HK-2 (cell line): Measurements from ENCODE around the gene RAD51AP1.
"Not testable (repeated sequence)": the region's sequence is repeated elsewhere in the genome, so short reads cannot be mapped to it uniquely, and the experiment has no call there.

ENCODE experiments used
- DNase-seq: peaks from one replicate; pipeline ENCODE4 v3.0.0-alpha.2; 2018; ENCODE audit not compliant: unreplicated experiment

The RAD51AP1 gene

DNA sequence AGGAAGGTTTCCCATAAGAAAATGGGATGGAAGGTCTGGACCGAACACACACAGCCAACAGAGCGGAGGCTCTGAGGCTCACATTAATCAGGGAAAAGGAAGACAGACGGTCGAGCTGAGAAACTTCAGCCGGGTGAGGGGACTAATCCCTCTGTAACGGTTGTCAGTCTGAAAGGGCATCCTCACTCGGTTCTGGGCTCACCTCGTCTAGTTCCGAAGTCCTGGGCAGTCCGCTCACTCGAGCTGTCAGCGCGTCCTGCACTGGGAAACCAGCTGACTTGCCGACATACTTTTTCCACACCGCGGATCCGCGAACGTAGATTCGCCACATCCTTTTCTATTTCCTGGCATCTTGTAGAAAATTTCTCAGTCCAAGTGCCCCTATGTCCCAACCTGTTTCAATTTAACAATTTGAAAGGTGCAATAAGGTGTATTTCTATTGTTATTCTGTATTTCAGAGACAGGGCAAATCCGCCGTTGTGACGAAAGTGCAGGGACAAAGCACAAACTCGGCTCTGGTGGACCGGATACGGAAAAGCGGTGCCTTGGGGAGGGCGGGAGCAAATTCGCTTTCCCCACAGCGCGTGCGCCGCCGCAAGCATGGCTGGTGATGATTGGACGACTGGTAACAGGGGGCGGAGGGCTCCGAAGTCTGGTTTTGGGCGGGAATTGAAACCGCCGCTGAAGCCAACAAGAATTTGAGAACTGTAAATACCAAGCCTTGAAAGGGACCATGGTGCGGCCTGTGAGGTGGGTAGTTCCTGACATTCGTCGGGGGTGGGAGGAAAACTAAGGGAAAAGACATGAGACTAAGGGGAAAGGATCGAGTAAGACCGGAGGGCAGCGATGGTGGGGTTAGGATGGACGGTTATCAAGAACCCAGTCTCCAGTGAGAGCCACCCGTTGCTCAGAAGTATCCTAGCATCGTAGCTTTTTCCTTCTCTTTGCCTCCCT, at the start of gene RAD51AP1:
TSS of gene RAD51AP1 (plus strand) at position 684 of the 954 bp plus-strand sequence. CDS start at position 734, 50 bp downstream.
- DNase-seq = peak; percentile 96

GRCh38 chr12:4489556-4489955, 49.1 kb upstream of the RAD51AP1 start:
- DNase-seq = no peak

DNA sequence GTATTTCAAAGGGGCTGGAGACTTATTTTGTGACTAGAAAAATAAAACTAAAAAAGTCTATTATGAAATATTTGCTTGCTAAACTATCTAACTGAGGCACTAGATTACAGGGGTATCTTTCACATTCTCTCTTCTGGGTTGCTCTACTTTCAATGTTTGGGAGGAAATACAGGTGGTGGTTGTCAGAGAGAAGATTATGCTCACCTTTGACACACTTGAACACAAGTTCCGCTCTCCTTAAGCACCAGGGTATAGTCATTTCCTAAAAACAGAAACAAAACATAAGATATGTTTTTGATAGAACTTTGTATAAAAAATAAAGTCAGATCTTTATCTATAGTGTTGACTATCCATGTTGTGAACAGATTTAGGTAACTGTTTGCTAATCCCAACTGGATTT, 47.7 kb upstream of the RAD51AP1 start:
- DNase-seq = no peak

DNA sequence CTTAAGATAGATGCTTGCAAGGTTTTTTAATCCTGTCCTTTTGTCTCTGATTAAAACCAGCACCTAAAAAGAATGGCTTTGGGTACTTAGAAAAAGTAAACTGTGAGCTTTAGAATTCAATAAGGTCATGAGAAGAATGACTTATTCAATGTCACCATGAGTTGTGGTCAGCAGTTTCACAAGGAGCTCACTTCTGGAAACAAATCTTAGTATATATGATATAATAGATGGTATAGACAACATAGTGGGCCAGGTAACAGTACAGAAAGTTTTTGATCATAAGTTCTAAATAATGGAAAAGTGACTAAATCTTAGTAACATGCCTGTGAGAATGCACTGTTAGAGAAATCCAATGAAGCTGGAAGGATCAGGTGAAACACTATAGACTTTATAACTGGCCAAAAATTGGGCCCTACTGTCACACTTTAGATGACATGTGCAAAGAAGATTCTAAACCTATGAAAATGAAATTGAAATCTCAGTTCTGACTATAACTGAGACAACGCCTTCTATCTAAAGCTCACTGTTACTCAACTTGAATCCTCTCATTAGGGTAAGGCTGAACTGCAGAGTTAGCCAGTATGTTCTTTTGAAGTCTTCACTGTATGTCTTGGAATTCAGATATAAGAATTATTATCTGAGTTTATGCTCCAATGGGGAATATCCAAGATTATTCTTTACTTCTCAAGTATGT, 42.4 kb upstream of the RAD51AP1 start:
- no peak for DNase-seq

- no peak for DNase-seq
Measured at GRCh38 chr12:4499186-4499585, 39.5 kb upstream of the RAD51AP1 start.

- no peak for DNase-seq
Measured at GRCh38 chr12:4505376-4505986, 33.2 kb upstream of the RAD51AP1 start.

DNA sequence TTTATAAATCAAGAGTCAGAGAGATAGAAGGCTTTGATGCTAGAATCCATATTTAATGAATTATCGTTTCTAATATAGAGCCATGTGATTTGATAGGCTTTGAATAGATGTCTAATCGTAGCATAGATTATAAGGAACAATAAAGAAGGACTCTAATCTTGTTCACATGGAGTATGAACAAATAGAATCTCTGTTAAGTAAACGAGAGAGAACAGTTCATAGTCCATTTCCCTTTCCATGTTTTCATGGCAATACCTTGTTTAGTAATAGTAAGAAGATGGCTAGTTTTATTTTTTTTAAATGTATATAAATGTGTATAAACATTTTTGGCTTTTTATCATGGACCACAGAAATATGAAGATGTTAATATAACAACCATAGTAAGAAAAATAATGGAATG, 32.3 kb upstream of the RAD51AP1 start:
- no peak for DNase-seq

GRCh38 chr12:4506870-4507269, 31.8 kb upstream of the RAD51AP1 start:
- no peak for DNase-seq

GRCh38 chr12:4508503-4508902, 30.2 kb upstream of the RAD51AP1 start:
- not testable (repeated sequence) for DNase-seq

DNA sequence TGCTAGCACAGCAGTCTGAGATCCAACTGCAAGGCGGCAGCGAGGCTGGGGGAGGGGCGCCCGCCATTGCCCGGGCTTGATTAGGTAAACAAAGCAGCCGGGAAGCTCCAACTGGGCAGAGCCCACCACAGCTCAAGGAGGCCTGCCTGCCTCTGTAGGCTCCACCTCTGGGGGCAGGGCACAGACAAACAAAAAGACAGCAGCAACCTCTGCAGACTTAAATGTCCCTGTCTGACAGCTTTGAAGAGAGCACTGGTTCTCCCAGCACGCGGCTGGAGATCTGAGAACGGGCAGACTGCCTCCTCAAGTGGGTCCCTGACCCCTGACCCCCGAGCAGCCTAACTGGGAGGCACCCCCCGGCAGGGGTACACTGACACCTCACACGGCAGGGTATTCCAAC, 29.4 kb upstream of the RAD51AP1 start:
- DNase-seq = not testable (repeated sequence)

- DNase-seq = no peak
Measured at GRCh38 chr12:4518106-4518728, 20.5 kb upstream of the RAD51AP1 start.

- DNase-seq = not testable (repeated sequence)
Measured at GRCh38 chr12:4523443-4523842, 15.2 kb upstream of the RAD51AP1 start.

DNA sequence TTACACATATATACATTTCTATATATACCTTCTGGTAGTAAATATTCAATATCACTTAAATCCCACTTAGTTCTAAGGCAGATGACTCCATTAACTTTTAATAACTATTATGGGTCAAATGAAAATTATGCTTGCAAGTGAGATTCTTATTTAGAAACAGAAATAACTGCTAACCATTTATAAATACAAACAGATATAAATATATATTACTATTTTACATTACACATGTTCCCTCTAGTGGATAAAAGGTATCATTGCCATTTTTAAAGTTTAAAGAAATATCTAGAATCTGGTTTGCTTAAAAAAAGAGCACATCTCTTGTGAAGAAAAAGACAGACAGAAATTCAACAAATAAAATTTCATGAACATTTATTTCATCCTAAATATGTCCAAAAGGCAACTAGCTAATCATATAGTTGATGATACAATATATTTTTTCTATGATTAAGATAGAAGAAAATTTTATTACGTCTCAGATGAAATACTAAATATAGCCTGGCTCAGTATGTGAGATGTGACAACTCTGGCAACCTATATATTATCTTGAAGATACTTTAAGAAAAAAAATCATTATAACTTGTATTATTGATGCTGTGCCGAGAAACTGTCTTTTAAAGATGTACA, 11.7 kb upstream of the RAD51AP1 start:
- no peak for DNase-seq

- no peak for DNase-seq
Measured at GRCh38 chr12:4530160-4530559, 8.5 kb upstream of the RAD51AP1 start.

DNA sequence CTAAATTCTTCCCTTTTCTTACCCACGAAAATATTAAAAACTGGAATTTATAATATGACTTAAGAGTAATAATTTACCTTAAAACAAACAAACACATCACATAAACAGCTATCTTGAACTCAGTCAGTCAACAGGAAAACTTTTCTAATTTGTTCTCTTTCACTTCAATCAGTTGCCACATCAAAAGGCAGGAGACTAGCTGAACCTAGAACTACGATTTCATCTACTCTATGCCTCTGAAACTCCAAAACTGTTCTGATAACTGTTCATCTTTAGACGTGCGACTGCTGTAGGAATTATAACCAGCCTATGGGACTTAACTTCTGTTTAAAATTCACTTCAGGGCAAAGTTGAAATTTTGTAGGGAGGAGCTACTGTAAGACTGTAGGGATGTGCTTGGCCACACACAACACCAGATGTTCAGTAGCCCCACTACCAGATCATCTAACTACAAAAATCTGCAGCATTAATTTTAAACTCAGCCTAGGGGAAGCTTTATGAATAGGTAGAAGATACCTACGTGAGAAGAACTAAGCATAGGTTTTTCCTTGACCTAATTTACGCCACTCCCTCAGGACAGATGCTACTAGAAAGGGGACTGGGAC, 7.6 kb upstream of the RAD51AP1 start:
- no peak for DNase-seq

- DNase-seq = no peak
Measured at GRCh38 chr12:4535092-4535491, 3.6 kb upstream of the RAD51AP1 start.

DNA sequence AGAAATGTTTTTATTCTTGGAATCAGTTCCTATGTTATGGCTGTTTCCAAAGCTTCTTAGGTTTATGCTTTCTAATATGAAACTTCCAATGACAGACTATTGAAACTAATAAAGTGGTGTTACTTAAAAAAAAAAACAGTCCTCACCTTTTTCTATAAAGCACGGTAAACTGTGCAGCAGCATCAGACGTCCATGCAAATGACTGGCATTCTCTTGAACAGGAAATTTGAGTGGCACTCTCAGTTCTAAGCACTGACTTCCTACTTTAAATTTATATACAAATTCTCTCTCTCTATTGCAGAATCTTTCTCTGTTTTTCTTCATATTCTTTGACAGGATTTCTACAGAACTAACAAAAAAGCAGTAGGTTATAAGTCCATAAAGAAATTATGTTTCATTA, 2.8 kb upstream of the RAD51AP1 start:
- DNase-seq = no peak

- peak; percentile 5 for DNase-seq
Measured at GRCh38 chr12:4539167-4539870, 629 bp downstream of the RAD51AP1 start.

DNA sequence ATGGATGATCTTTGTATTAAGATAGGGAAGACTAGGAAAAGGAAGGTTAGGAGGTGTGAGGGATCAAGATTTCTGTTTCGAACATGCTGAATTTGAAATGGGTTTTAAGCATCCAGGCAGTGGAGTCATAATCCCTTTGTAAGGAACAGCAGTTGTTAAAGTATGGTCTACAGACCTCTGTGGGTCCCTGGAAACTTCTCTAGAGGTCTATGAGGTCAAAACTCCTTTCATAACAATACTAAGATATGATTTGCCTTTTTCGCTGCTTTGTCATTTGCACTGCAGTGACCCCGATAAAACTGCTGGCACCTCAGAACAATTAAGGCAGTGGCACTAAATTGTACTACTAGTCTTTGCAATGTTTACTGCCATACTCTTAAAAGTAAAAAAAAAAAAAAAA, 1.5 kb downstream of the RAD51AP1 start:
- no peak for DNase-seq

GRCh38 chr12:4540638-4541037, 1.9 kb downstream of the RAD51AP1 start:
- DNase-seq = no peak
